Erythroblast (primary cell): ENCODE data around the gene EPS8L2.

Source experiments
- DNase-seq, 2 experiments: peaks; one replicate each; lab custom pipeline; 2025; lab: John Stamatoyannopoulos, UW
- GATA1 ChIP-seq: IDR thresholded peaks from 2 replicates; pipeline ENCODE4 v1.6.1; 2011; ENCODE audit warnings: low read depth, mild to moderate bottlenecking, control low read depth, low read length, moderate library complexity
- POLR2A ChIP-seq: IDR thresholded peaks from 2 replicates; pipeline ENCODE4 v1.6.1; 2011; ENCODE audit warnings: mild to moderate bottlenecking, low read length

The EPS8L2 gene

DNA sequence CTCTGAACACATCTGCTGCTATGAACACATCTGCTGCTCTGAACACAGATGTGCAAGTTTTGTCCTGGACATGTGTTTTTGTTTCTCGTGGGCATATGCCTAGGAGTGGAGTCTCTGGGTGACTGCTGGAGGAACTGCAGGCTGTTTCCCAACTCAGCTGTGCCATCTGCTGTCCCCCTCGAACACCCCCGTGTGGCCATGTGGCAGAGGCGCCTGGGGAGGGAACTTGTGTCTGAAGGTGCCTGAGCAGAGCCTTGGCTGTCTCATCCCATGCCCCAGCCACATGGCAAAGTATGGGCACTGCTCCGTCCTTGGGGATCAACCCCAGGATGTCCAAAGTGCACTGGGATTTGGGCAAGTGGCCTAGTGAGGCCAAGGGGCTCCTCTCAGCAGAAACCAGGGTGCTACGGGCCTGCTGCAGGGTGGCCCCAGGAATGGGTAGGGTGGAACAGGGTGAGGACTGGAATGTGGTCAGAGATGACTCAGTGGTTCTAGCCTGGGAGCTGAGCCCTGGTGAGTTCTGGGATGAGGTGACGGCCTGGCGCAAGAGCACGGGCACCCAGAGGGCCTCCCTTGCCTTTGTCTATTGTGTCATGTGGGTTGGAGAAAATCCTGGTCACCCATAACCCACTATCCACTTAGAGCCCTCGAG, 56.5 kb downstream of the EPS8L2 start:
- peak; percentile 52 to 58 for DNase-seq
- TF ChIP-seq GATA1 (no peak), POLR2A (no peak)

DNA sequence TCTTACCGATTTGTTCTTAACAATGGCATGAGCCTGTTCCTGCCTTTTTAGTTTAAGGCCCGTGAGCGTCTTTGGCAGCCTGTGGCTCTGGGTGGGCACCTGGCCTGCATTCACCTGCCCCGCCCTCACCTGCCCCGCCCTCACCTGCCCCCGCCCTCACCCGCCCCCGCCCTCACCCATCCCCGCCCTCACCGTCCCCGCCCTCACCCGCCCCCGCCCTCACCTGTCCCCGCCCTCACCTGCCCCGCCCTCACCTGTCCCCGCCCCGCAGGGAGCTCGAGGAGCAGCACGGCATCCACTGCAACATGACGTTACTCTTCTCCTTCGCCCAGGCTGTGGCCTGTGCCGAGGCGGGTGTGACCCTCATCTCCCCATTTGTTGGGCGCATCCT, 57.0 kb downstream of the EPS8L2 start:
- no peak for TF ChIP-seq POLR2A
- no peak for TF ChIP-seq GATA1
- no peak for DNase-seq

DNA sequence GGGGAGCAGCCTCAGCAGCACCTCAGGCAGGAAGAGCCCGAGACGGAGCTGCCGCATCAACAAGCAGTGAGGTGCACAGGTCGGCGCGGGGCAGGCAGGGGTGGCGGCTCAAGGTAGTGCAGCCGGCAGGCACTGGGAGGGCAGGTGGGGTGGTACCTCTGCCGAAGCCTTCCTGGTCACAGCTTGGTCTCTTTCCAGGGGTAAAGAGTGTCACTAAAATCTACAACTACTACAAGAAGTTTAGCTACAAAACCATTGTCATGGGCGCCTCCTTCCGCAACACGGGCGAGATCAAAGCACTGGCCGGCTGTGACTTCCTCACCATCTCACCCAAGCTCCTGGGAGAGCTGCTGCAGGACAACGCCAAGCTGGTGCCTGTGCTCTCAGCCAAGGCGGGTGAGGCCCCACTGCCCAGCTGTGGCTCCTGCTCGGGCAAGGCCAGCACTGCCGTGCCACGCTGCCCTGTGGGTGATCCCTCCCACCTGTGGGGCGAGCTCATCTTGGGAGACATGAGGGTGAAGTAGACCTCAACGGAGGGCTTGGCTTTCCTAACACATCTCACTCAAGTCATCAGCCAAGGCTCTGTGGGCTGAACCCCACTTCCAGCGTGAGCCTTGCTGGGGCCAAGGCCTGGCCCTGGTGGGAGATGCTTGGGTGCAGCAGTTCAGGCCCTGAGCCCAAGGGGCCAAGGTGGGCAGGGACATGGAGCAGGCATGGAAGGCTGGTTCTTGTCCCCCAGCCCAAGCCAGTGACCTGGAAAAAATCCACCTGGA, 57.7 kb downstream of the EPS8L2 start:
- TF ChIP-seq POLR2A = peak; percentile 35
- no peak for TF ChIP-seq GATA1
- no peak for DNase-seq

DNA sequence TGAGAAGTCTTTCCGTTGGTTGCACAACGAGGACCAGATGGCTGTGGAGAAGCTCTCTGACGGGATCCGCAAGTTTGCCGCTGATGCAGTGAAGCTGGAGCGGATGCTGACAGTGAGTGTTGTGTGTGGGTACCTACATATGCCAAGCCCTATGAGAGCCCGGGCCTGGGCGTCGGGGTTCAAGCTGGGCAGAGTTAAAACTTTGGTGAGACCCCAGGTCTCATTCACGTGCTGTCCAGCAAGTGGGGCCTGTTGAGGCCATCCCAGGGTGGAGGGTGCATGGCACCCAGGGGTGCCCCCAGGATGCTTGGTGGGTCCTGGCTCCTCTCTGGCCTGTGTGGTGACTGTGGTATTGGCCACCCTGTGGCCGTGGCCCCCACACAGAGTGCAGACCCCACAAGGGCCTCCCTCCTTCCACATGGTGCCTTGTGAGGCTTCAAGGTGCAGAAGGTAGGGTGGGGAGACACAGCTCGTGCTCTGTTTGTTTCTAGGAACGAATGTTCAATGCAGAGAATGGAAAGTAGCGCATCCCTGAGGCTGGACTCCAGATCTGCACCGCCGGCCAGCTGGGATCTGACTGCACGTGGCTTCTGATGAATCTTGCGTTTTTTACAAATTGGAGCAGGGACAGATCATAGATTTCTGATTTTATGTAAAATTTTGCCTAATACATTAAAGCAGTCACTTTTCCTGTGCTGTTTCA, 58.4 kb downstream of the EPS8L2 start:
- TF ChIP-seq POLR2A = no peak
- TF ChIP-seq GATA1 = no peak
- DNase-seq = no peak

DNA sequence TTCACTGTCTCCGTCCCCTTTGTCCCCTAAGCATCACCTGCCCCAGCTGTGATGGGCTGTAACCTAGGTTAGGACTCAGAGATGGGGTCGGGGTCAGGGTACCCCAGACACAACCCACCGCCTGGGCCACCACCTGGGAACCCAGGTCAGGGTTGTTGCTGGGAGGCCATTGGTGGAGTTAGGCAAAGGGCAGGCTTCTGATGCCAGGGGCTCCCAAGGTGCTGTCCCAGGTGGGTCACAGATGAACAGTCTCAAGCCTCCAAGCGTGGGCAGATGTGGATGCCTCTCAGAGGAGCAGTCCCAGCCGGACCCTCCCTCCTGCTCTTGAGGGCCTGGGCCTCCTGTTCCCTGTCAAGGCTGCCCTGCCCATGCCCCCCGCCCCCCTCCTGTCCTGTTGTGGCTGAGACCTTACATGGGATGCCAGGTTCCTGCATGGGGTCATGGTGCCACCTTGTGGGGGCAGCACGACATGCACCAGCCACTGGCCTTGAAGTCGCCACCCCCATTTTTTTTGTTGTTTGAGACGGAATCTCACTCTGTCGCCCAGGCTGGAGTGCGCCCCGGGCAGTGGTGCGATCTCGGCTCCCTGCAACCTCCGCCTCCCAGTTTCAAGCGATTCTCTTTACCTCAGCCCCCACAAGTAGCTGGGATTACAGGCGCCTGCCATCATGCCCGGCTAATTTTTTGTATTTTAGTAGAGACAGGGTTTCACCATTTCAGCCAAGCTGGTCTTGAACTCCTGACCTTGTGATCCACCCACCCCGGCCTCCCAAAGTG, 59.2 kb downstream of the EPS8L2 start:
- peak; percentile 73 to 80 for DNase-seq
- no peak for TF ChIP-seq GATA1
- TF ChIP-seq POLR2A = peak; percentile 35

DNA sequence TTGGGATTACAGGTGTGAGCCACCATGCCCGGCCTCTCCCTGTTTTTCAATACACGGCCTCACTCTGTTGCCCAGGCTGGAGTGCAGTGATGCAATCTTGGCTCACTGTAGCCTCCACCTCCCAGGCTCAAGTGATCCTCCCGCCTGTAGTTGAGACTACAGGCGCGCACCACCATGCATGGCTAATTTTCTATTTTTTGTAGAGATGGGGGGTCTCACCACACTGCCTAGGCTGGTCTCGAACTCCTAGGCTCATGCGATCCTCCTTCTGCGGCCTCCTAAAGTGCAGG, 59.7 kb downstream of the EPS8L2 start:
- no peak for TF ChIP-seq GATA1
- TF ChIP-seq POLR2A = no peak

DNA sequence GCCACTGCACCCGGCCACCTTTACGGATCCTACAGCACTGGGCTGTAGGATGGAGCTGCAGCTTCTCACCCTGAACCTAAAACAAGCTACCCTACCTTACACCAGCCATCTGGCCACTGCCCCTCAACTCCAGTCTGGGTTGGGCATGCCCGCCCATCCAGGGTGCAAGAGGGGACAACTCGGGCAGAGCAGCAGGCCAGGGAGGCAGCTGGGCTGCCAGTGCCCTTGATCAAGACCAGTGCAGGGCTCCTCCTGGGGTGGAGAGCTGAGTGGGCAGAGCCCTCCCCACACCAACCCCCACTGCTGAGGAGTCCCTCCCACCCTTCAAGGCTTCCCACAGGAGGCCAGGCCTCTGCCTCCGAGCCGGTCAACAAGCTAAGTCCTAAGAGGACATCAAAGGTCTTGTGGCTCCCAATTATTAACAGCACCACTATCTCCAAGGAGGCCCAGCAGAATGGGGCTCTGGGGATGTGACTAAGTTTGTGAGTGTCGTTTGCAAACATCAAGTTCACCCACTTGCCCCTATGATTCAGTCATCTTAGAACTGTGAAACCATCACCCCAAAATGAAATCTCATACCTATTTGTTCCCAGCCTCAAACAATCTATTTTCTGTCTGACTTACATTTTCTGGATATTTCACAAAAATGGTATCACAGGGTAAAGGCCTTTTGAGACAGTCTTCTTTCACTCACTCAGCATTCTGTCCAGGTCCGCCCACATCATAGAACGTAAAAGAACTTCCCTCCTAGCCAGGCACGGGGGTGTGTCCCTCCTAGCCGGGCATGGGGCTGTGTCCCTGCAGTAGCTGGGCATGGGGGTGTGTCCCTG, 60.3 kb downstream of the EPS8L2 start:
- TF ChIP-seq POLR2A (no peak), GATA1 (no peak)
- no peak for DNase-seq

More for the DNA sequence above, 59.7 kb downstream of the EPS8L2 start:
- DNase-seq = no peak

DNA sequence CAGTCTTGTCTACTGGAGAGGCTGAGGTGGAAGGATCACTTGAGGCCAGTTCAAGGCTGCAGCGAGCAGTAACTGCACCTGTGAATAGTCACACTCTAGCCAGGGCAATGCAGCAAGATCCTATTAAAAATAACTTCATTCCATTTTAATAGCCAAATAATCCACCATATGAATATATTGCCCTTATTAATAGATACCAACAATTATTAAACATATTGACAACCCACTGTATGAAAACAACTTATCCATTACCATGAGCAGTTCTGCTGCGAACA, 60.8 kb downstream of the EPS8L2 start:
- TF ChIP-seq GATA1 (no peak), POLR2A (no peak)
- no peak for DNase-seq

DNA sequence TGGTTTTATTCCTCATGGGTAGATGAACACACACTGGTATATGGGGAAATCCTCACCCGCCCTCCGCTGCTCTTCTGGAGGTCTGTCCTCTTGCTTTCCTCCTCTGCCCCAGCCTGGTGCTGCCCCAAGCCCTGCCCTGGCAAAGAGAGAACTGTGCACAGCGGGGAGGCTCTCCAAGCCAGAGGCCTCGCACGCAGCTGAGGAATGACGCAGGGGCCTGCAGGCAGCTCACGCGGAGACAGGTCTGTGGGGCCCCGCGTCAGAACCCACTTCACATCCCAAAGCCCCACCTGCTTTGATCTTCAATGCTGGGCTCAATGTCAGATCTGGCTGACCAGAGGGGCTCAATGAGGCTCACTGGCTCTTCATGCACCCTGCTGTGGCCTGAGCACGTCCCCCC, 61.2 kb downstream of the EPS8L2 start:
- TF ChIP-seq GATA1 (no peak), POLR2A (no peak)
- DNase-seq = no peak

DNA sequence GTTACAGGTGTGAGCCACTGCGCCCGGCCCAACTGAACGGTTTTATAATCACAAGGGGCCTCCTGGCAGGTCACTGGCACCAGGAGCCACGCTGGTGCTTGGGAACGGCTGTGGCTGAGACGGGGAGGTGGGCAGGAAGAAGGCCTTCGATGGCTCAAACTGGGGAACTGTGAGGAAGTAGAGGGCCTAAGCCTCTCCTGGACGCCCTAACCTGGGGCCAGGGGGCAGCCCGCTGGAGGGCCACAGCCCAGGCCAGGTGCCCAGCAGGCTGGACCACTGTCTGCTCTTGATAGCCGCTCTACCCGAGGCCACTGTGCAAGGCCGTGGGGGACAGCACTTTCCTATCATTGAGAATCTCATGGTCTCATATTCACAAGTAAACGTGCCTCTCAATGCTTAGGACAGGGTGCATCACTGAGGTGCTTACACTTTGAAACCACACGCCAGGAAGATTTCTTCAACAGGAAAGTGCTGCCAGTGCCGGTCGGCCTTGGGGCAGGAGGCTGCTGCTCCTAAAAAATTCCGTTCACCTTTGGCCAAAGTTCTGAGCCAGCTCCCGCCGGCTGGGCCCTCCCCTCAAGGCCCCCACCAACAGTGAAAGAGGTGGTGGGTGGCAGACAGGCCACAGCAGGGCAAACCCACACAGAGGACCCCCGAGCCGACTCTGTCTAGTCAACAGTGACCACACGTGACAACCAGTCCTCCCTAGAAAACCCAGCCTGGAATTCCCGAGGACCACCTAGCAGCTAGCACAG, 64.0 kb downstream of the EPS8L2 start:
- TF ChIP-seq POLR2A = no peak
- TF ChIP-seq GATA1 = no peak
- no peak for DNase-seq

DNA sequence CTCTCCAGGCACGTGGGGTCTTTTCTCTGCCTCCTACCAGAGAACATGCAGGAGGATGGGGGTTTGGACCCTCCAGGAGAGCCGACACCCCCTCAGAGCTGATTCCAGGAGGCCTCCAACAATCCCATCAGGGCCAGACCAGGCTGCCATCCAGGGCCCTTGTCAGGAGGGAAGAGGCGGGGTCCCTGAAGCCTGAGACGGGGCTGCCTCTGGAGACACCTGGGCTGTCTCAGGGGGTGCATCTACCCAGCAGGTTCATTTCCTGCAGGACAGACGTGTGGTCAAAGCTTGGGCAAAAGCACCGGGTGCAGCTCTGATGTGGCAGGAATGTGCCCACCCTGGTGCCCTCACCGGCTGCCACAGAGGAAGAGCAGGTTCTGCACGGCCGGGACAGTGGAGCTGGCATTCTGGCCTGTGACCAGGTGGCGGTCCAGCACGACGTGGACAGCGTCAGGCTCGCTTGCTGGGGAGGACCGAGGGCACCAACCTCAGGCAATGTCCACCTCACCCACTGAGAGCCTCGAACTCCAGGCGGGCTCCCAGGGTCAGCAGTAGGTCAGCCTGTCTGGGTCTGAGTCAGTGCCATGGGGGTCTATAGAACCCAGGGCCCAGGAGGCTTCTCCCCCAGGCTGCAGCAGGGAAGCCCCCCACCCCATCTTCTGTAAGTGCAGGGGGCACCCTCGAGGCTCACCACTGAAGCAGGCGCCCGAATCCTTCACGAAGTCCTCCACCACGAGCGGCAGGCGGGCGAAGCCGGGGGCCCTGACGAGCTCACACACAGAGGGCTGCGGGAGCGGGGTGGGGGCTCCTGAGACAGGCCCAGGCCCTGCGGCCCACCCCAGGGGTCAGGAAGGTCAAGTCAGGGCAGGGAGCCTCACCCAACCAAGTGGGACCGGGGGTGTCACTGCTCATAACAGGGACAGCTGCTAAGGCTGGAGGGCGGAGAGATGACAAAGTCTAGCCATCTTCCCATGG, 64.9 kb downstream of the EPS8L2 start:
- TF ChIP-seq GATA1 = no peak
- no peak for TF ChIP-seq POLR2A
- DNase-seq = no peak
